DOHH2 (cell line): ENCODE data around the gene RESF1.

Source experiments
- EZH2phosphoT487 ChIP-seq: fragments of 200-600 bp; sonication (generic); IDR thresholded peaks from 2 replicates; pipeline ENCODE4 v1.6.1; 2017; ENCODE audit warnings: borderline replicate concordance, mild to moderate bottlenecking, antibody characterized with exemption, low read length, moderate library complexity, mixed read lengths
- TF ChIP-seq, protein P1 (sequence below): fragments of 200-600 bp; sonication (generic); IDR thresholded peaks from one replicate; pipeline ENCODE4 v1.5.1; 2014; ENCODE audit warnings: antibody characterized with exemption, mild to moderate bottlenecking, low read depth, low read length; ENCODE audit not compliant: poor library complexity, severe bottlenecking

DNA sequence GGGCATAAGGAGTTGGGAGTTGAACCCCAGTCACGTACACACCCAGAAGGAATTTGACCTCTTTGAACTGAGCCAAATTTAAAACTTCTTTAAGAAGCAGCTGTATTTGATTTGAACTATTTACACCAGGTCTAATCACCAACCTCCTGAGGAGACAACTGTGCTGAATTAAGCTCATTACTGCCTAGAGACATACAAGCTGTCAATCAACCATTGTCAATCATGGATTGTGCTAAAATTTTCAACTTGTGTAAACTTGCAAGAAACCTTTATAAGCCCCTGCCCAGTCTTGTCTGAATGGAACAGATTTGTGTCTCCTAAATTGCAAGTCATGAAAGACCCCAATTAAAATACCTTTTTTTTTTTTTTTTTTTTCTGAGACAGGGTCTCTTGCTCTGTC lies 44.3 kb upstream of the RESF1 start:
- TF ChIP-seq, protein P1, sequence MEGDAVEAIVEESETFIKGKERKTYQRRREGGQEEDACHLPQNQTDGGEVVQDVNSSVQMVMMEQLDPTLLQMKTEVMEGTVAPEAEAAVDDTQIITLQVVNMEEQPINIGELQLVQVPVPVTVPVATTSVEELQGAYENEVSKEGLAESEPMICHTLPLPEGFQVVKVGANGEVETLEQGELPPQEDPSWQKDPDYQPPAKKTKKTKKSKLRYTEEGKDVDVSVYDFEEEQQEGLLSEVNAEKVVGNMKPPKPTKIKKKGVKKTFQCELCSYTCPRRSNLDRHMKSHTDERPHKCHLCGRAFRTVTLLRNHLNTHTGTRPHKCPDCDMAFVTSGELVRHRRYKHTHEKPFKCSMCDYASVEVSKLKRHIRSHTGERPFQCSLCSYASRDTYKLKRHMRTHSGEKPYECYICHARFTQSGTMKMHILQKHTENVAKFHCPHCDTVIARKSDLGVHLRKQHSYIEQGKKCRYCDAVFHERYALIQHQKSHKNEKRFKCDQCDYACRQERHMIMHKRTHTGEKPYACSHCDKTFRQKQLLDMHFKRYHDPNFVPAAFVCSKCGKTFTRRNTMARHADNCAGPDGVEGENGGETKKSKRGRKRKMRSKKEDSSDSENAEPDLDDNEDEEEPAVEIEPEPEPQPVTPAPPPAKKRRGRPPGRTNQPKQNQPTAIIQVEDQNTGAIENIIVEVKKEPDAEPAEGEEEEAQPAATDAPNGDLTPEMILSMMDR: no peak
- TF ChIP-seq EZH2phosphoT487: no peak
